OCI-LY7 (cell line): ENCODE data around the gene DIPK1B. TPM values are rescaled to one million over a fixed set of nuclear protein-coding genes. Genes with fewer than 3 reads are reported as not detected.

Experiments used
- BruUV-seq: library from RNA; stranded (reverse); fragments of 400-500 nt; replicated peaks from 2 replicates; lab custom pipeline; 2021; lab: Mats Ljungman, UMichigan
- CTCF ChIA-PET: fragments of 300-600 bp; sonication (Branson Sonifier 250); formaldehyde crosslinking; loops from one replicate; lab custom pipeline; 2022; ENCODE audit warnings: antibody characterized with exemption; ENCODE audit not compliant: unreplicated experiment; lab: Charles Lee
- POLR2A ChIA-PET: fragments of 300-600 bp; sonication (Branson Sonifier 250); formaldehyde crosslinking; loops from one replicate; lab custom pipeline; 2022; ENCODE audit warnings: antibody characterized with exemption; lab: Charles Lee
- DNase-seq: peaks from one replicate; pipeline ENCODE4 v3.0.0-alpha.2; 2015; ENCODE audit warnings: low spot score
- H2AFZ ChIP-seq: fragments of 200-600 bp; sonication (generic), shearing (Covaris generic); 2 replicates; pipeline ENCODE4 v1.6.1; 2014; ENCODE audit warnings: mild to moderate bottlenecking, antibody characterized with exemption, low read length, moderate library complexity
- H3K27ac ChIP-seq: fragments of 200-600 bp; sonication (generic); 2 replicates; pipeline ENCODE4 v1.5.1; 2014; ENCODE audit warnings: mixed run types, low read depth, mild to moderate bottlenecking, moderate library complexity, low read length, inconsistent platforms; ENCODE audit not compliant: poor library complexity, severe bottlenecking
- H3K36me3 ChIP-seq: fragments of 200-600 bp; sonication (generic); 2 replicates; pipeline ENCODE4 v1.6.1; 2014; ENCODE audit warnings: mild to moderate bottlenecking, antibody characterized with exemption, low read length, moderate library complexity, mixed read lengths; ENCODE audit not compliant: insufficient read depth
- H3K4me1 ChIP-seq: fragments of 200-600 bp; sonication (generic); 2 replicates; pipeline ENCODE4 v1.5.1; 2014; ENCODE audit warnings: mild to moderate bottlenecking, low read length; ENCODE audit not compliant: insufficient read depth, poor library complexity, severe bottlenecking
- H3K4me2 ChIP-seq: fragments of 200-600 bp; sonication (generic); 2 replicates; pipeline ENCODE4 v1.6.1; 2014; ENCODE audit warnings: mild to moderate bottlenecking, low read length
- H3K4me3 ChIP-seq: fragments of 200-600 bp; sonication (generic); 2 replicates; pipeline ENCODE4 v1.5.1; 2014; ENCODE audit warnings: mild to moderate bottlenecking, low read depth, low read length; ENCODE audit not compliant: poor library complexity, severe bottlenecking
- H3K79me2 ChIP-seq: fragments of 200-600 bp; sonication (generic); 2 replicates; pipeline ENCODE4 v1.6.1; 2016; ENCODE audit warnings: low read depth, mild to moderate bottlenecking, low read length, moderate library complexity, mixed read lengths; ENCODE audit not compliant: insufficient read depth
- H3K9me2 ChIP-seq: fragments of 200-600 bp; sonication (generic); 2 replicates; pipeline ENCODE4 v1.6.1; 2016; ENCODE audit warnings: mild to moderate bottlenecking, low read length, mixed read lengths; ENCODE audit not compliant: insufficient read depth
- H3K9me3 ChIP-seq: fragments of 200-600 bp; sonication (generic); 2 replicates; pipeline ENCODE4 v1.6.1; 2014; ENCODE audit warnings: mild to moderate bottlenecking, mixed run types, low read length, mixed read lengths
- H4K20me1 ChIP-seq: fragments of 200-600 bp; sonication (generic); 2 replicates; pipeline ENCODE4 v1.6.1; 2014; ENCODE audit warnings: mild to moderate bottlenecking, antibody characterized with exemption, low read length, moderate library complexity, mixed read lengths; ENCODE audit not compliant: insufficient read depth
- CTCF ChIP-seq: fragments of 200-600 bp; sonication (generic); conservative IDR thresholded peaks from 2 replicates; pipeline ENCODE4 v1.5.1; 2014; ENCODE audit warnings: mild to moderate bottlenecking, antibody characterized with exemption, low read length, moderate library complexity, mixed read lengths
- EZH2phosphoT487 ChIP-seq: fragments of 200-600 bp; sonication (generic); IDR thresholded peaks from 2 replicates; pipeline ENCODE4 v1.6.1; 2018; ENCODE audit warnings: low read depth, borderline replicate concordance, mild to moderate bottlenecking, mixed run types, antibody characterized with exemption, low read length, moderate library complexity, mixed read lengths
- intact Hi-C: fragments of 100-400 bp; cut with micrococcal nuclease; formaldehyde crosslinking; loops from one replicate; pipeline ENCODE4 v1.10.0; 2022; ENCODE audit not compliant: unreplicated experiment
- total RNA-seq, 2 experiments: library from RNA; depleted of rRNA in 1 of 2; stranded (reverse); fragments of >200 nt in 1 of 2; shearing (Covaris generic) in 1 of 2; gene quantifications; 2 replicates each; pipeline ENCODE4 v1.2.3, GENCODE V29; 2014 to 2022

The DIPK1B gene
- total RNA-seq, 2 experiments from 2014 or later: 0.30 to 13.3 TPM

- H3K27ac ChIP-seq: no peak overlapping the region
- ChIA-PET CTCF (interaction anchor here (0.6 kb wide), 1 partner anchor 59 kb away, joined by 3 read pairs; no protein-coding TSS in a partner anchor), POLR2A (interaction anchor here (0.5 to 0.7 kb wide), 2 partner anchors 21 to 49 kb away, joined by 3 read pairs; no protein-coding TSS in a partner anchor)
- H3K4me1 ChIP-seq: no peaks in the 10 kb centered on the region
- no peaks in the 10 kb centered on the region; the same call in 1 of the 2 replicates for H4K20me1 ChIP-seq
- intact Hi-C loops: no loop called here
- no peak overlapping the region for H3K4me3 ChIP-seq
- no peak for DNase-seq
- BruUV-seq: no TSS peak
- TF ChIP-seq CTCF (no peak), EZH2phosphoT487 (no peak)
- no peak overlapping the region for H2AFZ ChIP-seq
- no peaks in the 10 kb centered on the region for H3K79me2 ChIP-seq
- no peaks in the 10 kb centered on the region for H3K9me2 ChIP-seq
- no peak overlapping the region for H3K4me2 ChIP-seq
- no peaks in the 10 kb centered on the region for H3K36me3 ChIP-seq
- H3K9me3 ChIP-seq: no peaks in the 10 kb centered on the region
Measured at GRCh38 chr9:136676920-136677686, 35.3 kb upstream of the DIPK1B start.

GRCh38 chr9:136678034-136678433 lies 34.3 kb upstream of the DIPK1B start:
- no peak overlapping the region for H2AFZ ChIP-seq
- H3K79me2 ChIP-seq: no peaks in the 10 kb centered on the region
- no peak overlapping the region for H3K4me3 ChIP-seq
- BruUV-seq: no TSS peak
- no peaks in the 10 kb centered on the region for H3K9me2 ChIP-seq
- H4K20me1 ChIP-seq: no peaks in the 10 kb centered on the region; the same call in 1 of the 2 replicates
- H3K36me3 ChIP-seq: no peaks in the 10 kb centered on the region
- ChIA-PET POLR2A (no interaction called here), CTCF (no interaction called here)
- TF ChIP-seq EZH2phosphoT487: no peak
- TF ChIP-seq CTCF: no peak
- no peaks in the 10 kb centered on the region for H3K4me1 ChIP-seq
- H3K27ac ChIP-seq: no peak overlapping the region
- H3K4me2 ChIP-seq: no peak overlapping the region
- DNase-seq: no peak
- intact Hi-C loops: no loop called here
- no peaks in the 10 kb centered on the region for H3K9me3 ChIP-seq

GRCh38 chr9:136678624-136679023 lies 33.7 kb upstream of the DIPK1B start:
- H3K36me3 ChIP-seq: no peaks in the 10 kb centered on the region
- no peaks in the 10 kb centered on the region; the same call in 1 of the 2 replicates for H4K20me1 ChIP-seq
- no peak overlapping the region for H3K4me3 ChIP-seq
- H3K27ac ChIP-seq: no peak overlapping the region
- no peak overlapping the region for H3K4me2 ChIP-seq
- no peaks in the 10 kb centered on the region for H3K79me2 ChIP-seq
- no peaks in the 10 kb centered on the region for H3K4me1 ChIP-seq
- H3K9me3 ChIP-seq: no peaks in the 10 kb centered on the region
- no peak for DNase-seq
- no peaks in the 10 kb centered on the region for H3K9me2 ChIP-seq
- POLR2A ChIA-PET: no interaction called here
- H2AFZ ChIP-seq: no peak overlapping the region
- no peak for TF ChIP-seq EZH2phosphoT487
- TF ChIP-seq CTCF: no peak
- intact Hi-C loops: no loop called here
- no TSS peak for BruUV-seq
- CTCF ChIA-PET: no interaction called here
